ENCODE data around the gene GRIA4.

The GRIA4 gene

GRCh38 chr11:105799728-105800462 lies 190.0 kb downstream of the GRIA4 start:
- no peak overlapping the region for H3K27ac ChIP-seq (ENCODE audit: low read length)
- no peaks in the 10 kb centered on the region for H3K36me3 ChIP-seq (ENCODE audit: control insufficient read depth in 1 of 2, insufficient read depth in 2 of 2, low read length in 2 of 2)
- no peaks in the 10 kb centered on the region for H3K4me1 ChIP-seq (ENCODE audit: control insufficient read depth in 1 of 2, insufficient read depth in 2 of 2, low read length in 2 of 2)
- no peaks in the 10 kb centered on the region for H3K9me3 ChIP-seq (ENCODE audit: control insufficient read depth in 1 of 2, low read length in 2 of 2)
- H3K4me3 ChIP-seq (ENCODE audit: low read depth in 1 of 2, low read length in 2 of 2), result no peak overlapping the region
- no peaks in the 10 kb centered on the region for H3K27me3 ChIP-seq (ENCODE audit: low read depth, low read length)

GRCh38 chr11:105802390-105802789 lies 192.5 kb downstream of the GRIA4 start:
- H3K4me3 ChIP-seq (ENCODE audit: low read depth in 1 of 2, low read length in 2 of 2), result no peak overlapping the region
- H3K4me1 ChIP-seq (ENCODE audit: control insufficient read depth in 1 of 2, insufficient read depth in 2 of 2, low read length in 2 of 2), result no peaks in the 10 kb centered on the region
- no peaks in the 10 kb centered on the region for H3K27me3 ChIP-seq (ENCODE audit: low read depth, low read length)
- no peaks in the 10 kb centered on the region for H3K36me3 ChIP-seq (ENCODE audit: control insufficient read depth in 1 of 2, insufficient read depth in 2 of 2, low read length in 2 of 2)
- no peak overlapping the region for H3K27ac ChIP-seq (ENCODE audit: low read length)
- no peaks in the 10 kb centered on the region for H3K9me3 ChIP-seq (ENCODE audit: control insufficient read depth in 1 of 2, low read length in 2 of 2)

GRCh38 chr11:105811242-105811641 lies 201.4 kb downstream of the GRIA4 start:
- H3K9me3 ChIP-seq (ENCODE audit: control insufficient read depth in 1 of 2, low read length in 2 of 2), result no peaks in the 10 kb centered on the region
- H3K4me1 ChIP-seq (ENCODE audit: control insufficient read depth in 1 of 2, insufficient read depth in 2 of 2, low read length in 2 of 2), result no peaks in the 10 kb centered on the region
- no peaks in the 10 kb centered on the region for H3K27me3 ChIP-seq (ENCODE audit: low read depth, low read length)
- H3K36me3 ChIP-seq (ENCODE audit: control insufficient read depth in 1 of 2, insufficient read depth in 2 of 2, low read length in 2 of 2), result no peaks in the 10 kb centered on the region
- H3K27ac ChIP-seq (ENCODE audit: low read length), result no peak overlapping the region
- H3K4me3 ChIP-seq (ENCODE audit: low read depth in 1 of 2, low read length in 2 of 2), result no peak overlapping the region

- no peaks in the 10 kb centered on the region for H3K36me3 ChIP-seq (ENCODE audit: control insufficient read depth in 1 of 2, insufficient read depth in 2 of 2, low read length in 2 of 2)
- no peaks in the 10 kb centered on the region for H3K27me3 ChIP-seq (ENCODE audit: low read depth, low read length)
- no peak overlapping the region for H3K27ac ChIP-seq (ENCODE audit: low read length)
- no peaks in the 10 kb centered on the region for H3K9me3 ChIP-seq (ENCODE audit: control insufficient read depth in 1 of 2, low read length in 2 of 2)
- no peaks in the 10 kb centered on the region for H3K4me1 ChIP-seq (ENCODE audit: control insufficient read depth in 1 of 2, insufficient read depth in 2 of 2, low read length in 2 of 2)
- no peak overlapping the region for H3K4me3 ChIP-seq (ENCODE audit: low read depth in 1 of 2, low read length in 2 of 2)
Measured at GRCh38 chr11:105821372-105821771, 211.5 kb downstream of the GRIA4 start.

GRCh38 chr11:105821781-105822180 lies 211.9 kb downstream of the GRIA4 start:
- H3K4me1 ChIP-seq (ENCODE audit: control insufficient read depth in 1 of 2, insufficient read depth in 2 of 2, low read length in 2 of 2), result no peaks in the 10 kb centered on the region
- no peak overlapping the region for H3K4me3 ChIP-seq (ENCODE audit: low read depth in 1 of 2, low read length in 2 of 2)
- no peak overlapping the region for H3K27ac ChIP-seq (ENCODE audit: low read length)
- H3K27me3 ChIP-seq (ENCODE audit: low read depth, low read length), result no peaks in the 10 kb centered on the region
- H3K36me3 ChIP-seq (ENCODE audit: control insufficient read depth in 1 of 2, insufficient read depth in 2 of 2, low read length in 2 of 2), result no peaks in the 10 kb centered on the region
- no peaks in the 10 kb centered on the region for H3K9me3 ChIP-seq (ENCODE audit: control insufficient read depth in 1 of 2, low read length in 2 of 2)

GRCh38 chr11:105823495-105824033 lies 213.7 kb downstream of the GRIA4 start:
- Histone ChIP-seq H3K4me3 (ENCODE audit: low read depth in 1 of 2, low read length in 2 of 2) (no peak overlapping the region), H3K27ac (ENCODE audit: low read length) (no peak overlapping the region), H3K4me1 (ENCODE audit: control insufficient read depth in 1 of 2, insufficient read depth in 2 of 2, low read length in 2 of 2) (no peaks in the 10 kb centered on the region), H3K36me3 (ENCODE audit: control insufficient read depth in 1 of 2, insufficient read depth in 2 of 2, low read length in 2 of 2) (no peaks in the 10 kb centered on the region), H3K9me3 (ENCODE audit: control insufficient read depth in 1 of 2, low read length in 2 of 2) (no peaks in the 10 kb centered on the region), H3K27me3 (ENCODE audit: low read depth, low read length) (no peaks in the 10 kb centered on the region)

- Histone ChIP-seq H3K36me3 (ENCODE audit: control insufficient read depth in 1 of 2, insufficient read depth in 2 of 2, low read length in 2 of 2) (no peaks in the 10 kb centered on the region), H3K4me3 (ENCODE audit: low read depth in 1 of 2, low read length in 2 of 2) (no peak overlapping the region), H3K4me1 (ENCODE audit: control insufficient read depth in 1 of 2, insufficient read depth in 2 of 2, low read length in 2 of 2) (no peaks in the 10 kb centered on the region), H3K27ac (ENCODE audit: low read length) (no peak overlapping the region), H3K9me3 (ENCODE audit: control insufficient read depth in 1 of 2, low read length in 2 of 2) (no peaks in the 10 kb centered on the region), H3K27me3 (ENCODE audit: low read depth, low read length) (no peaks in the 10 kb centered on the region)
Measured at GRCh38 chr11:105824457-105825013, 214.7 kb downstream of the GRIA4 start.

GRCh38 chr11:105825141-105825540 lies 215.3 kb downstream of the GRIA4 start:
- Histone ChIP-seq H3K9me3 (ENCODE audit: control insufficient read depth in 1 of 2, low read length in 2 of 2) (no peaks in the 10 kb centered on the region), H3K4me3 (ENCODE audit: low read depth in 1 of 2, low read length in 2 of 2) (no peak overlapping the region), H3K4me1 (ENCODE audit: control insufficient read depth in 1 of 2, insufficient read depth in 2 of 2, low read length in 2 of 2) (no peaks in the 10 kb centered on the region), H3K27me3 (ENCODE audit: low read depth, low read length) (no peaks in the 10 kb centered on the region), H3K36me3 (ENCODE audit: control insufficient read depth in 1 of 2, insufficient read depth in 2 of 2, low read length in 2 of 2) (no peaks in the 10 kb centered on the region), H3K27ac (ENCODE audit: low read length) (no peak overlapping the region)

GRCh38 chr11:105827906-105828305 lies 218.0 kb downstream of the GRIA4 start:
- Histone ChIP-seq H3K9me3 (ENCODE audit: control insufficient read depth in 1 of 2, low read length in 2 of 2) (no peaks in the 10 kb centered on the region), H3K27ac (ENCODE audit: low read length) (no peak overlapping the region), H3K36me3 (ENCODE audit: control insufficient read depth in 1 of 2, insufficient read depth in 2 of 2, low read length in 2 of 2) (no peaks in the 10 kb centered on the region), H3K27me3 (ENCODE audit: low read depth, low read length) (no peaks in the 10 kb centered on the region), H3K4me1 (ENCODE audit: control insufficient read depth in 1 of 2, insufficient read depth in 2 of 2, low read length in 2 of 2) (no peaks in the 10 kb centered on the region), H3K4me3 (ENCODE audit: low read depth in 1 of 2, low read length in 2 of 2) (no peak overlapping the region)

GRCh38 chr11:105829084-105829483 lies 219.2 kb downstream of the GRIA4 start:
- H3K36me3 ChIP-seq (ENCODE audit: control insufficient read depth in 1 of 2, insufficient read depth in 2 of 2, low read length in 2 of 2), result no peaks in the 10 kb centered on the region
- no peaks in the 10 kb centered on the region for H3K27me3 ChIP-seq (ENCODE audit: low read depth, low read length)
- H3K9me3 ChIP-seq (ENCODE audit: control insufficient read depth in 1 of 2, low read length in 2 of 2), result no peaks in the 10 kb centered on the region
- no peak overlapping the region for H3K4me3 ChIP-seq (ENCODE audit: low read depth in 1 of 2, low read length in 2 of 2)
- H3K4me1 ChIP-seq (ENCODE audit: control insufficient read depth in 1 of 2, insufficient read depth in 2 of 2, low read length in 2 of 2), result no peaks in the 10 kb centered on the region
- H3K27ac ChIP-seq (ENCODE audit: low read length), result no peak overlapping the region

GRCh38 chr11:105834461-105834860 lies 224.6 kb downstream of the GRIA4 start:
- no peak overlapping the region for H3K4me3 ChIP-seq (ENCODE audit: low read depth in 1 of 2, low read length in 2 of 2)
- H3K9me3 ChIP-seq (ENCODE audit: control insufficient read depth in 1 of 2, low read length in 2 of 2), result no peaks in the 10 kb centered on the region
- no peaks in the 10 kb centered on the region for H3K4me1 ChIP-seq (ENCODE audit: control insufficient read depth in 1 of 2, insufficient read depth in 2 of 2, low read length in 2 of 2)
- H3K27me3 ChIP-seq (ENCODE audit: low read depth, low read length), result no peaks in the 10 kb centered on the region
- H3K36me3 ChIP-seq (ENCODE audit: control insufficient read depth in 1 of 2, insufficient read depth in 2 of 2, low read length in 2 of 2), result no peaks in the 10 kb centered on the region
- no peak overlapping the region for H3K27ac ChIP-seq (ENCODE audit: low read length)
